Hypothalamus (tissue), 51 donors: Measurements from ENCODE around the gene ELMOD3.
A peak's percentile ranks its signal among the peaks of the same experiment; 100 is the strongest.
"Not testable (repeated sequence)": the region's sequence is repeated elsewhere in the genome, so short reads cannot be mapped to it uniquely, and the experiment has no call there.

ENCODE experiments used
- DNase-seq, 51 donors: peaks; one replicate each; lab custom pipeline; 2025; lab: John Stamatoyannopoulos, UW

Gene ELMOD3

GRCh38 chr2:85367180-85367579 is 12.6 kb downstream of the ELMOD3 start:
- no peak for DNase-seq

- DNase-seq = no peak
These were observed 14.4 kb downstream of the ELMOD3 start for GRCh38 chr2:85368921-85369320.

DNA sequence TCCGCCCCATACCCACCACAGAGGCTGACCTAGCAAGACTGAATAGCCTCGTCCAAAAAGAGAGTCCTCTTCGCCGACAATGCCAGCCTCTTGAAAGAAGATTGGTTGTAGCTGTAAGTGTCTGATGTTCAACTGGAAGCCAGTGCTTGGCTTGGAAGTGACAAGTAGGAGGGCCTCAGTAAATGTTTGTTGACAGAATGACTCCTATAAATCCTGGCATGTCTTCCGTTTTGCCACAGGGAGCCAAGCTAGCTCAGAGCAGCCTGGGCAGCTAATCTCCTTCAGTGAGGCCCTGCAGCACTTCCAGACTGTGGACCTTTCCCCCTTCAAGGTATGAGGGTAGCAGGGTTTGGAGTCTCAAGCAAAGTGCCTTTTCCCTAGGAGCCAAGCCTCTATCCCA is 14.9 kb downstream of the ELMOD3 start:
- no peak for DNase-seq

DNA sequence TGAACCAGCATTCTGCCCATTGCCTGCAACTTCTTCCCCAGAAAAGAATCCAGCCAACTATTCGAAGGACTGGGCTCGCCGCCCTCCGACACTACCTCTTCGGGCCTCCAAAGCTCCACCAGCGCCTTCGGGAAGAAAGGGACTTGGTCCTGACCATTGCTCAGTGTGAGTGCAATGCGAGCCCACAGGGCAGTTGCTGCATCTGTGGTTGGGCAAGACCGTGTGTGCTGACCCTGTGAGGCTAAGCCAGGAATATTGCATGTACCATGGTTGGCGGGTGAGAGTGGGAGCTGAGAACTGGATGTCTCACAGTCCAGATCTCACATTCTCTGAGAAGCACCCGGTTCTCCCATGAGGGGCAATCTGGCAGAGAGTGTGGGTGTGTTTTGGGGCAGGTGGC is 16.5 kb downstream of the ELMOD3 start:
- no peak for DNase-seq

- no peak for DNase-seq
These were observed 21.9 kb downstream of the ELMOD3 start for GRCh38 chr2:85376291-85377065.

DNA sequence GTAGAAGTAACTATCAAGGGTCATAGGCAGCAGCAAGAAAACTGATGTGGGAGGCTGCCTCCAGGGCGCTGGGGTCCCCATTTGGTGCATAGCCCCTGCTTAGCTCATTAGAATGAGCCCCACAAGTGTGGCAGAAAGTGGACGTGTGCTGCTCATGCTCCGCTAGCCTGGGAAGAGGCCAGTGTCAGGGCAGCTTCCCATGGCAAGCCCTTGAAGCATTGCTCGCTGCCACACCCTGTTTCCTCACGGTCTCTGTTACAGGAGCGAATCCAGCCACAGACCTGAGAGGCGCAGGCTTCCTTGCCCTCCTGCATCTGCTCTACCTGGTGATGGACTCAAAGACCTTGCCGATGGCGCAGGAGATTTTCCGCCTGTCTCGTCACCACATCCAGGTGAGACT is 22.5 kb downstream of the ELMOD3 start:
- DNase-seq = no peak

GRCh38 chr2:85378257-85378656 is 23.7 kb downstream of the ELMOD3 start:
- DNase-seq = no peak

DNA sequence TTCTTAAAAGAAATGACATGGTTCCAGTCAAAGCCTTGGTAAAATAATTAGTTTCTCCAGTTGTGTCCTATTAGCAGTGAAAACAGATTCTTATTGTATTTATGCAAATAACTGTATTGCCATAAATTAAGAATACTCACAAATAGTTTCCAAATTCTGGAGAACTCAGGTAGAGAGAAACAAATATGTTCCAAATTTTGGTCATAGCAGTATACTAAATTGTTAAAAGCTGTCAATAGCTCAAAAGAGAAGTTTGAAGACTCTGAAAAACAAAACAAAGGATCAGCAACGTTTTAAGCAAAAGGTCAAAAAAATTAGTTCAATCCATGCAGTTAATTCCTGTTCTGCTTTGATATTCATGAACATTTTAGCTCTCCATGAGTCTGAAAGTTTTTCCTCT is 25.5 kb downstream of the ELMOD3 start:
- no peak for DNase-seq

DNA sequence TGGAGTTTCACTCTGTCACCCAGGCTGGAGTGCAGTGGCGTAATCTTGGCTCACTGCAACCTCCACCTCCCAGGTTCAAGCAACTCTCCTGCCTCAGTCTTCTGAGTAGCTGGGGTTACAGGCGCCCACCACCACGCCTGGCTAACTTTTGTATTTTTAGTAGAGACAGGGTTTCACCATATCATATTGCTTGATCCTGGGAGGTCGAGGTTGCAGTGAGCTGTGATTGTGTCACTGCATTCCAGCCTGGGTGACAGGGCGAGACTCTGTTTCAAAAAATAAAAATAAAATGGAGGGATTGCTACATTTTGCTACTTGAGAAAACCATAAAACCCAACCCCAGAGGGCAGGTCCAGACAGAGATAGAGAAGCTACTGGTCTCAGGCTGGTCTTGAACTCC is 28.6 kb downstream of the ELMOD3 start:
- not testable (repeated sequence) for DNase-seq

DNA sequence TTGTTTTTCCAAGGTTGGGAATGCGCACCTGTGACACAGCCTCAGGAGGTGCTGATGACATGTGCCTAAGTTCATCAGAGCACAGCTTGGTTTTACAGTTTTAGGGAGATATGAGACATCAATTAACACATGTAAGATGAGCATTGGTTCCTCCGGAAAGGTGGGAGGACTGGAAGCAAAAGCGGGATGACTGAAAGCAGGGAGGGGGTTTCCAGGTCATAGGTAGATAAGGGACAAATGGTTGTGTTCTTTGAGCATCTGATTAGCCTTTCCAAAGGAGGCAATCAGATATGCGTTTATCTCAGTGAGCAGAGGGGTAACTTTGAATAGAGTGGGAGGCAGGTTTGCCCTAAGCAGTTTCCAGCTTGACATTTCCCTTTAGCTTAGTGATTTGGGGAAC is 29.3 kb downstream of the ELMOD3 start:
- DNase-seq = no peak

DNA sequence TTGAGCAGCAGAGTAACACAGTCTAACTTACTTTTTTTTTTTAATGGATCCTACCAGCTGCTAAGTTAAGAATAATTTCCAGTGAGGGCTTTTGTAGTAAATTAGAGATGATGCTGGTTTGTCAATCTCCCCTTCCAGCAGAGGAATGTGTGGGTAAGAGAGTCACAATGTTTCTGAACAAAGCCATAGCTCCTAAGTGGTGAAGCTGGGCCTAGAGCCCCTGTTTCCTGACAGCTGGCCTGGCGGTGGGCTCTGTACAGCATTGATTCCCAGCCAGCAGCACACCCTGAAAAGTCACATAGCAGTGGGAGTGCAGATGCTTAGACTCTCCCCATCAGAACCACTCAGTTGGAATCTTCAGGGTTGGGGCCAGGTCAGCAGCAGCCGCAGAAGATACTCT is 31.2 kb downstream of the ELMOD3 start:
- no peak for DNase-seq

GRCh38 chr2:85387754-85388153 is 33.2 kb downstream of the ELMOD3 start:
- DNase-seq = no peak

DNA sequence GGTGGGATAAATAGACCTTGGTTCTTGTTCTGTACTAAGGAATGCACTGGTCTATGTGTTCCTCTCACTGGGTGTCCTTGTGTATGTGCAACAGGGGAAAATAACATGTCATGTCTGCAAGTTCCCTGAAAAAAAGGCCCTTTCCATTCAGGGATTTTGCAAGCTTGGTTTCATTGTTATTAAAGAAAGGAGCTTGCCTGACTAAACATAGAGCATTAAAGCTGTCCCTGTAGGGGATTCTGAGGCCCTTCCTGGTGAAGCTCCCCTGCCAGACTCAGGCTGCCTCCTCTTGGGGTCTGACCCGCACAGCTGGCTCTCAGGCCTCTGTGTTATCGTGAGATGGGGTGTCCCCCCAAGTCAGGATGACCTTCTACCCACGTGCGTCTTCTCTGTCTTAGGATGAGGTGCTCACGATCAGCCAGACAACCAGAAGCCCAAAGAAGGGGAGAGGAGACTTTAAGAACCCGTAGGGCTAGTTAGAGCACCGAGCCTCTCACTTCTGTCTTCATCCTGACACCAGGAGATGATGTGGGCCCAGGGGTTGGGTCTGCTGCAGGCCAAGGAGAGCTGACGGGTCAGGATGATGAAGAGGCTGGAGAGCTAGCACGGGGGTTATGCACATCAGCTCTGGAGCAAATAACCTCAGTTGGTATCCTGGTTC is 34.4 kb downstream of the ELMOD3 start:
- no peak for DNase-seq

- peak in 22 of 51 donors; percentile 4 to 56 (median 27) for DNase-seq
These were observed 36.5 kb downstream of the ELMOD3 start for GRCh38 chr2:85390941-85391669.

- DNase-seq = no peak
These were observed 39.3 kb downstream of the ELMOD3 start for GRCh38 chr2:85393836-85394235.

DNA sequence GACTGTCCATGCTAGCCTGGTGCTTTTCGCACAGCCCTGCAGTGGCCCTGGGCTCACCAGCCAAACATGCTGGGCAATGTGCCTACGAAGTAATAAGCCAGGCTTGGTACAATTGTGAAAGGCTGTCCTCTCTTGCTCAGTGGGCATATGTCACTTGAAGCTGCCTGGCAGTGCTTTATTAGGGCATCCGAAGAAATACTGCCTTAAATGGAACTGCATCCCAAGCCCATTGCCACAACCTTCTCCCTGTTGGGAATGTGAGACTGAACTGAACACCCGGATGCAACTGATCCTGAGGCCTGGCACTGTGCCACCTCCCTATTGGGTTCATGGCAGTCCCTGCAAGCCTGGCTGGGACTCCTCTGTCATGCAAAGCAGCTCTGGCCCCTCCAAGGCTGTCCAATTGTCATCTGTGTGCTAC is 39.7 kb downstream of the ELMOD3 start:
- peak in 37 of 51 donors; percentile 5 to 85 (median 51) for DNase-seq

- no peak for DNase-seq
These were observed 40.4 kb downstream of the ELMOD3 start for GRCh38 chr2:85394976-85395375.

- DNase-seq = no peak
These were observed 41.4 kb downstream of the ELMOD3 start for GRCh38 chr2:85395912-85396475.

GRCh38 chr2:85396531-85397470 is 42.2 kb downstream of the ELMOD3 start:
- no peak for DNase-seq

DNA sequence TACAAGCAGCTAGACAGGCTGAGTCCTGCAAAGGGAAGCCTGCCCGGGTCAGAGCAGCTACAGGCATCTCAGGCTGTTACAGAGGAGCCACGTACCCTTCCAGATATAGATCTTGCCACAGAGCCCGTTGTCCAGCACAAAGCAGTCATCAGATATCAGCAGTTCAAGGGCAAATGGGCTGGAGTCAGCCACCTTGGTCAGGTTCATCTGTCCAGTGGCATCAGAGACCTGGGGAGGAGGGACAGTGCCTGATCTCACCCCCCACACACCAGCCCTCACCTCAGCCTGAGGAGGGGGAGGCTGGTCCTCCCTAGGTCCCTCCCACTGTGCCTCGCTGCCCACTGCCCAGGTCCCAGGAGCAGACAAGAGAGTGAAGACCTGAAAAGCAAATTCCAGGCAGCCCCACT is 43.4 kb downstream of the ELMOD3 start:
- no peak for DNase-seq
